HG02884 (cell line): Measurements from ENCODE around the gene DLG3.

Source experiments
- ATAC-seq: cut with Tn5 transposase; IDR thresholded peaks from one replicate; pipeline ENCODE4 v1.9.1; 2021; ENCODE audit warnings: mild to moderate bottlenecking, moderate library complexity; ENCODE audit not compliant: unreplicated experiment

DLG3 gene

DNA sequence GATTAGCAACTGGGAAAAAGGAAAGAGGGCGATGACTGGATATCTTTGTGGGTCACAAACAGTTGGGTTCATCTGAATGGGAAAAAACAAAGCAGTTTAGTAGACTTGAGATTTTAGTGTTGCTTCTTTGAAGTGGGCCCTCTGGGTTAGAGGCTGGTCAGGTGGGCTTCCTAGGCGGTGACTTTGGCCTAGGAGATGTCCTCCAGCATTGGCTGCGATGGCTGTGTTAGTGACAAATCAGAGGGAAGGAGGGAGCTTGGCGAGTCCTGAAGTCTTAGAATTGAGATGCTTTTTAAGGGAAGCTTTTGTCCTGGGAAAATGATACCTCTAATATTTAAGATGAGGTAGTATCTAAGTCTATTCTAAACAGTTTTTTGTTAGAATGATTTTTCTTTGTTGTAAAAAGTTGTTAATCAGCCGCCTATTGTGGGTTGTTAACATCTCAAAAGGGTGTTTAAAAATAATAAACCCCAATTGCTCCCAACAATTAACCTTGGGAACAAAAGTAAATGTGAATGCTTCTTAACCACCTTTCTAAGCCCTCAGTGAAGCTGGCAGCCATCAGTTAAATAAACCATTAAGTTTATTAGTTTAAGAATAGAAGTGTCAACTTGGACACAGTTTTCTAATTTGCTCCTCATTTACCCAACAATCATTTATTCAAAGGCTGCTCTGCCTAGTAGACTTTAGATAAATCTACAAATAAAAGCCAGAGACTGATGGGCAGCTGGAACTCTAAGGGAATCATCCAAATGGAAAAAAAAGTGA lies 31.7 kb downstream of the DLG3 start:
- ATAC-seq: no peak

- no peak for ATAC-seq
These were observed 32.5 kb downstream of the DLG3 start for GRCh38 chrX:70476934-70477733.

DNA sequence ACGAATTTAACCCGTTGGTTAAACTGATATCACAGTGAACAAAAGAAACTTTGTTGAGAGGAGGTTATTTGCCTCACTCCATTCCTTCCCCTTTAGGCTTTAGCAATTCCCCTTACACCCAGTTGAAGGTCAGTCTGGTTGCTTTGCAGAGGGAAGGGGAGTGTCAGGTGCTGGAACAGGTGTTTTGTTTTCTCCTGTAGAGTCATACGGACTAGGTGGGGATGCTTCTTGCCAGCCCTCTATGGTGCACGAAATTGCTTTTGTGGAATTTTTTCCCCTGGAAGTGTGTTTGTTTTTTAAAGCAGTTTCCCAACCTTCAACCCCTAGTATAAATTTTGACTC lies 33.1 kb downstream of the DLG3 start:
- ATAC-seq: no peak

DNA sequence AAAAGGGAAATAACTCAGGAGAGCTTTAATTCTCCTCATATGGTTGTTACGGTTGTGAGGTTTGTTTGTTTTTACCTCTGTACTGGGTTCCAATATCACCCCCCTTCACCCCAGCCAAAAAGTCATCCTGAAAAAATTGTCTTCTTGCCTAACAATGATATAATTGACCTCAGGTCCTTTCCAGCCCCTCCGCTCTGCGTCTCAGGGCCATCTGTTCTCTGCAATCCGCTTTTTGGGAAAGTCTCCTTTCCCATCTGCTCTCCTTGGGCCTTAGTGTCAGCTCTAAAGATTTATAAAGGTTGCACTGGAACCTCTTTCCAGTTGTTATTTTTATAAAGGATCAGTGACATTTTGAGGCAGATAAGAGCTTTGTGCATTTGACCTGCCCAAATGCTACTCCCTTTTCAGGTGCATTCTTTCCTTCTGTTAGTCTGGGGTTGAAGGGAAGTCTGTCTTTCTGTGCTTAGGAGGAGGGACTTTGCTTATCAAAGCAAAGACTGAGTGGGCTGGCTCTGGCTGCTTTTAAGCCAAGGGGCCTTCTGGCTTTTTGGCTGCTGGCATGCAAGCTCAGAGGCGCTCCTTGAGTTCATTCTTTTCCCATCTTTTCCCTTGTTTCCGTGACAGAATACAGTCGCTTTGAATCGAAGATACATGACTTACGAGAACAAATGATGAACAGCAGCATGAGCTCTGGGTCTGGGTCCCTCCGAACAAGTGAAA lies 34.1 kb downstream of the DLG3 start:
- no peak for ATAC-seq

DNA sequence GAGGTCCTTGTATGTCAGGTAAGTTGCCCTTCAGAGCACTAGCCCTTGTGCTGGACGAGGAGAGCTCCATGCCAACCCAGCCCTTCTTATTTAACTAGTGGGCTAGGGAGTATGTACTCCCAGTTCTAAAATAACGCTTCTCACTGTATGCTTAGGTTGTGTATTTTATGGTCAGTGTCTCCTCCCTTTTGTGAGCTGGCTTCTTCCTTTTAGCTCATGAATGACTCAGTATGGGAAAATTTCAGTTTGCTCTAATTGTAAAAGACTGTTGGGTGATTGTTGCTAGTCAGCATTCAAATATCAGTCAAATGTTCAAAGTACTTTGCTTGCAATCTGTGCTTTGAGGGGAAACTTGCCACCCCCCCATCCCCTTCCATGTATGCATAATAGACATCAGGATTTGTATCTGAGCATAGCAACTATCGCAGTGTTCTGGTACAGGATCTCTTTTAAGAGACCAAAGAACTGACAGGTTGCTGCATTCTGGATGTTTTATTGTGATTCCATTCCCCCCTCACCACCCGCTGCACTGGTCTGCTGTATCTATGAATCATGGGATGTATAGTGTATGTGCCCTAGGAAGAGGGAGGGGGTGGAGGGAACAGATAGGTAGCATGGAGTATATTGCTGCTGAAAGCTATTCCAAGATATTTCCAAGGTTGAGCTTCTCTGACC lies 34.7 kb downstream of the DLG3 start:
- ATAC-seq: no peak

- no peak for ATAC-seq
These were observed 35.5 kb downstream of the DLG3 start for GRCh38 chrX:70479922-70480659.

DNA sequence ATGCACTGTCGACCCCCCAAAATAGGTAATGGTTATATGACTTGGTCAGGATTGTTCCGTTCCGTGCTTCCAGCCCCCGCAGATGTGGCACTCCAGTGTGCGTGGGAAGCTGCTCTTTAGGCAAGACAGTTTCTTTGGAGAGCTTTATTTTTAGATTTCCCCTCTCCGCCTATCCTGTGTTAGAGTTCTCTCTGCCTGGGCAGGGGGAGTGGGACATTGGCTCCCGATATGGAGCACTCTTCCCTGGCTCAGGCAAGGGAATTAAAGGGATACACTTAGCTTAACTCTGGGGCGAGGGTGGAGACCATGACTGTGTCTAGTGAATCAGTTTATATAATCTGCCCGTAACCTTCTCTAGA lies 36.0 kb downstream of the DLG3 start:
- no peak for ATAC-seq

GRCh38 chrX:70481471-70482270 lies 37.0 kb downstream of the DLG3 start:
- no peak for ATAC-seq

DNA sequence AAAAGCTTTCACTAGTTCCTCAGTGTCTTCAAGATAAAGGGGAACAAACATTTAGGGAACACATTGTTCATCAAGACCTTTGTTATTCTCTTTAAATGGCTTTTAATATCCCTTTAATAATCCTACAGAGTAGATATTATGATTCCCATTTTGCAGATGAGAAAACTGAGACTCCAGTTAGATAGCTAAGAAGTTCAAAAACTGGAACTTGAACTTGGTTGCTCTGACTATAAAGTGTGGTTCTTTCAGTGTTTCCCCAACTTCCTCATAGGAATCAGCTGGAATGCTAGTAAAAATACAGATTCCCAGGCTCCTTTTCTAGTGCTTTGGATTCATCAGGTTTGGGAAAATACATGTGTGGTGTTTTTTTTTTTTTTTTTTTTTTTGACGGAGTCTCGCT lies 37.7 kb downstream of the DLG3 start:
- ATAC-seq: no peak

- ATAC-seq: no peak
These were observed 40.8 kb downstream of the DLG3 start for GRCh38 chrX:70485466-70485865.

GRCh38 chrX:70488856-70489255 lies 44.2 kb downstream of the DLG3 start:
- ATAC-seq: no peak

GRCh38 chrX:70494441-70494840 lies 49.8 kb downstream of the DLG3 start:
- ATAC-seq: no peak

DNA sequence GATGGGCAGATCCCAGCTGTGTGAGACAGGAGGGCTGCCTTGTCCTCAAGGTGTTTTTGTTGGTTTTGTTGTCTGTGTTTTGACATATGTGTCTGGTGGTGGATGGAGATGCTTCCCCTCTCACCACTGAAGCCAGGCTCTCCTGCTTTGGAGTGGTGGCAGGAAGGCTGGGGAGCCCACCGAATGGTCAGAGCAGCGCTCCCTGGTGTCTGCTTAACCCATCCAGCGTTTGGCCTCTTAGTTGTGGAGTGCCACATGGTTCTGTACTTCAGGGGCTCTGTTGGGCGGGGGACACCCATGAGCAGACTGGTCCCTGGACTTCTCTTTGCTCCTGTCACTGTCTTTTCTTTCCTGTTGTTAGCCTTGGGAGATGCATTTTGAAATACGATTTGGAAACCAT lies 51.9 kb downstream of the DLG3 start:
- ATAC-seq: no peak

DNA sequence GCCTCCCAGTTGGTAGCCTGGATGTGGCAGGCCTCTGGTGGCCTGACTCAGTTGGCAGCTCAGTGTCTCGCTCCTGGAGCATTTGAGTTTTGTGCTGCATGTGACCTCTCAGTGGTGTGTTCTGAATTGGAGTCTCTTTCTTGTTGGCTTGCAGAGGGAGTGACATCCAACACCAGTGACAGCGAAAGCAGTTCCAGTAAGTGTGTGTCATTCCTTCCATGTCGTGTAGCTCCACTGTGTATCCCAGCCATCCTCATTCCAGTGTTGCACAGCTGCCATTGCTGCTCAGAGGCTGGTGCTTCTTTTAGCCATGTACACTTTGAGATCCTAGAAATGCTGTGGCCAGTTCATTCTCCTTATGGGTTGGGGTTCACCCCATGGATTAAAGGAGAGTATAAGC lies 52.4 kb downstream of the DLG3 start:
- no peak for ATAC-seq

DNA sequence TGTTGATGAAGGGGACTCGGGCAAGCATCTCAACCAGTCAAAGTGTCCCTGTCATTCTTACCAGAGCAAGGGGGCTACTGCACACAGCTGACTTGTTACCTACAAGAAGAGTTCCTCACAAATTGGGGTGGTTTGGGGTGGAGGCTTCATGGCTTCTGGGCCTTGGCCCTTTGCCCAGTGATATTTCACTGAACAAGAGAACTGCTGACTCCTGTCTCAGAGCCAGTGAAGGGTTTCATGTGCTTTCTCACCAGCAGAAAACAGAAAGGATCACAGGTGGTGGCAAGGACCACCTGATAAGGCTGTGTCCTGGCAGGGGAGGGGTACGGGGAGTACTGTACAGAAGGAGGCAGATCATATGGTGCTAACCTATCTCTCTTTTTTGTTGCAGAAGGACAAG lies 53.5 kb downstream of the DLG3 start:
- ATAC-seq: no peak

GRCh38 chrX:70500826-70501225 lies 56.2 kb downstream of the DLG3 start:
- no peak for ATAC-seq

- ATAC-seq: no peak
These were observed 60.3 kb downstream of the DLG3 start for GRCh38 chrX:70504772-70505450.

- no peak for ATAC-seq
These were observed 60.8 kb downstream of the DLG3 start for GRCh38 chrX:70505451-70505841.

DNA sequence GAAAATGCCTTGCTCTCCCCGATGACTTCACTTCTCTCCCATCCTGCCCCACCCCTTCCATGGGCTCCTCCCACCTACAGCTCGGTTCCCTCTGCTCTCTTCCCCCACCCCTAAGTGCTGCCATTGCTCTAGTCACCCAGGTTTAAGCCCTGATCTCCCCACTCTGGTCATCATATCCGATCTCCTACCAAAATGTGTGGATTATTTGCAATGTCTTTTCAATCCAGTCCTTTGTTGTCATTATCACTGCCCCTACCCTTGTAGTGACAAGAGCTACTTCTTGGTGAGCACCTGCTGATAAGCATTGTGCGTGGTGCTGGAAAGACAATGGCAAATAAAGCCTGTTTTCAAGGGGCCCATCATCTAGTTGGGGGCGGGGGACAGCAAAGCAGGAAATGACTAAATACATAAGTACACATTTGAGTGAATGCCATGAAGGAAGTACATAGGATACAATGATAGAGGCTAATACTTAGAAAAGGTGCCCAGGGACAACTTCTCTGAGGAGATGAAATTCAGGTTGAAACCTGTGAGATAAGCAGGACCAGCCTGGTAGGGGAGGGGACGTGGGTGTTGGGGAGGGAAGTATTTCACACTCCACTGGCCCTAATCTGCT lies 63.8 kb downstream of the DLG3 start:
- ATAC-seq: no peak
